ENCODE data around the gene KLHDC4.

DNA sequence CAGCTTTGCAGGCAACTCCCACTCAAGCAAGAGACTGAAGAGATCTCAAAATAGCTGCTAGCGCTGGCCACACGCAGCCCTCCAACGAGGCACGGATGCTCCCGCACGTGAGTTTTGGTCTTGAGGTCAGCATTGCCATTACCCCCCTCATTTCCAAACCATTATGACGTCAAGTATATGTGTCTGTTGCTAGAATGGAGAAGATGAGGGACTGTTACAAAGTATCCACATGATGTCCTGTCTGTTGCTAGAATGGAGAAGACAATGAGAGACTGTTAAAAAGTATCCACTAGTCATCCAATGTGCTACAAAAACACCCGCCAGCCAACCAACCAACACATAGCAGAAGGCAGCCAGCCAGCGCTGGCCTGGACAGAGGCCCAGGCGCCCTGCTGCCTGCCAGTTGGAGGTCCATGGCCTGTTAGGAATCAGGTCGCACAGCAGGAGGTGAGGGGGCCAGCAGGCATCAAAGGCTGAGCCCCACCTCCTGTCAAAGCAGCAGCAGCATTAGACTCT, 24.8 kb downstream of the KLHDC4 start:
- TF ChIP-seq POLR2A (IDR thresholded peaks at IDR 0.05), result no peak
- TF ChIP-seq, protein P1, sequence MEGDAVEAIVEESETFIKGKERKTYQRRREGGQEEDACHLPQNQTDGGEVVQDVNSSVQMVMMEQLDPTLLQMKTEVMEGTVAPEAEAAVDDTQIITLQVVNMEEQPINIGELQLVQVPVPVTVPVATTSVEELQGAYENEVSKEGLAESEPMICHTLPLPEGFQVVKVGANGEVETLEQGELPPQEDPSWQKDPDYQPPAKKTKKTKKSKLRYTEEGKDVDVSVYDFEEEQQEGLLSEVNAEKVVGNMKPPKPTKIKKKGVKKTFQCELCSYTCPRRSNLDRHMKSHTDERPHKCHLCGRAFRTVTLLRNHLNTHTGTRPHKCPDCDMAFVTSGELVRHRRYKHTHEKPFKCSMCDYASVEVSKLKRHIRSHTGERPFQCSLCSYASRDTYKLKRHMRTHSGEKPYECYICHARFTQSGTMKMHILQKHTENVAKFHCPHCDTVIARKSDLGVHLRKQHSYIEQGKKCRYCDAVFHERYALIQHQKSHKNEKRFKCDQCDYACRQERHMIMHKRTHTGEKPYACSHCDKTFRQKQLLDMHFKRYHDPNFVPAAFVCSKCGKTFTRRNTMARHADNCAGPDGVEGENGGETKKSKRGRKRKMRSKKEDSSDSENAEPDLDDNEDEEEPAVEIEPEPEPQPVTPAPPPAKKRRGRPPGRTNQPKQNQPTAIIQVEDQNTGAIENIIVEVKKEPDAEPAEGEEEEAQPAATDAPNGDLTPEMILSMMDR (IDR thresholded peaks at IDR 0.05), result no peak
